HepG2 (cell line): ENCODE data around the gene DEPDC1. TPM values are rescaled to one million over a fixed set of nuclear protein-coding genes. Genes with fewer than 3 reads are reported as not detected.

ENCODE experiments used
- GATAD2A ChIP-seq: IDR thresholded peaks from 2 replicates; pipeline ENCODE4 v1.6.1; 2016
- HNRNPK ChIP-seq: fragments of 200-400 bp; formaldehyde crosslinking; IDR thresholded peaks from 2 replicates; pipeline ENCODE4 v1.6.1; 2018; ENCODE audit warnings: low read length, low read depth, moderate library complexity, mild to moderate bottlenecking; ENCODE audit not compliant: poor library complexity, severe bottlenecking
- HNRNPLL ChIP-seq: fragments of 200-400 bp; formaldehyde crosslinking; IDR thresholded peaks from 2 replicates; pipeline ENCODE4 v1.6.1; 2017; ENCODE audit warnings: mild to moderate bottlenecking, low read depth, low read length; ENCODE audit not compliant: poor library complexity, severe bottlenecking
- KLF13 ChIP-seq: sonication (generic); formaldehyde crosslinking; IDR thresholded peaks from 2 replicates; pipeline ENCODE4 v1.4.0; 2020; ENCODE audit warnings: mild to moderate bottlenecking, missing genetic modification reagents
- KLF9 ChIP-seq: IDR thresholded peaks from 2 replicates; pipeline ENCODE4 v1.6.1; 2016; ENCODE audit warnings: low read depth
- NCOA1 ChIP-seq: sonication (generic); formaldehyde crosslinking; IDR thresholded peaks from 2 replicates; pipeline ENCODE4 v1.9.0; 2021; ENCODE audit warnings: missing genetic modification reagents
- PAWR ChIP-seq: sonication (generic); formaldehyde crosslinking; IDR thresholded peaks from 2 replicates; pipeline ENCODE4 v1.4.0; 2020; ENCODE audit warnings: missing genetic modification reagents, mild to moderate bottlenecking, borderline replicate concordance
- PAX8 ChIP-seq: sonication (generic); formaldehyde crosslinking; IDR thresholded peaks from 2 replicates; pipeline ENCODE4 v1.8.0; 2022; ENCODE audit warnings: mild to moderate bottlenecking, missing genetic modification reagents, borderline replicate concordance
- SOX13 ChIP-seq, 3 experiments: fragments of 450-650 bp in 1 of 3; sonication (generic) in 1 of 3; formaldehyde crosslinking in 1 of 3; IDR thresholded peaks in 2 of 3; conservative IDR thresholded peaks in 1 of 3; 2 replicates each; pipeline versions ENCODE4 v1.5.0 to v1.6.1; 2016 to 2020; ENCODE audit warnings: antibody characterized with exemption in 1 of 3, mild to moderate bottlenecking in 1 of 3, missing compliant biosample characterization in 1 of 3, missing genetic modification reagents in 1 of 3, moderate library complexity in 1 of 3
- YEATS2 ChIP-seq: sonication (generic); formaldehyde crosslinking; IDR thresholded peaks from 2 replicates; pipeline ENCODE4 v1.4.0; 2020; ENCODE audit warnings: missing genetic modification reagents, borderline replicate concordance
- YEATS4 ChIP-seq: sonication (generic); formaldehyde crosslinking; IDR thresholded peaks from 2 replicates; pipeline ENCODE4 v1.4.0; 2020; ENCODE audit warnings: missing genetic modification reagents, borderline replicate concordance
- ZBTB1 ChIP-seq: sonication (generic); formaldehyde crosslinking; IDR thresholded peaks from 2 replicates; pipeline ENCODE4 v1.4.0; 2020; ENCODE audit warnings: missing genetic modification reagents, borderline replicate concordance
- ZNF20 ChIP-seq: sonication (generic); formaldehyde crosslinking; IDR thresholded peaks from 2 replicates; pipeline ENCODE4 v1.4.0; 2020; ENCODE audit warnings: mild to moderate bottlenecking, moderate library complexity, missing genetic modification reagents
- ZNF543 ChIP-seq: sonication (generic); formaldehyde crosslinking; IDR thresholded peaks from 2 replicates; pipeline ENCODE4 v1.4.0; 2020; ENCODE audit warnings: mild to moderate bottlenecking, missing genetic modification reagents
- ZSCAN25 ChIP-seq: sonication (generic); formaldehyde crosslinking; IDR thresholded peaks from 2 replicates; pipeline ENCODE4 v1.8.0; 2022; ENCODE audit warnings: mild to moderate bottlenecking, missing genetic modification reagents
- polyA plus RNA-seq, 8 experiments: library from polyadenylated mRNA; depleted of rRNA in 3 of 8; stranded (reverse) in 7 of 8; unstranded in 1 of 8; fragments of >200 nt; fragmentation: Illumina TruSeq in 4 of 8; extraction: Trizol in 4 of 8; gene quantifications; 2 replicates each; pipeline versions ENCODE4 v1.2.1 to v1.2.3, GENCODE V29; 2011 to 2016; ENCODE audit warnings: low read depth in 4 of 8, missing spikeins in 1 of 8, mixed read lengths in 1 of 8; ENCODE audit not compliant: insufficient read depth in 1 of 8
- total RNA-seq, 5 experiments: library from RNA; depleted of rRNA; stranded (reverse); fragments of >200 nt; fragmentation: Illumina TruSeq; extraction: Trizol; gene quantifications; 2 replicates each; pipeline ENCODE4 v1.2.3, GENCODE V29; 2016; ENCODE audit warnings: low read depth in 1 of 5
- TF ChIP-seq, protein P1 (sequence below): sonication (generic); formaldehyde crosslinking; IDR thresholded peaks from 2 replicates; pipeline ENCODE4 v1.5.0; 2020; ENCODE audit warnings: mild to moderate bottlenecking, low read depth, missing genetic modification reagents, borderline replicate concordance
- TF ChIP-seq, protein P2 (sequence below): IDR thresholded peaks from 2 replicates; pipeline ENCODE4 v1.4.0; 2020; ENCODE audit warnings: mild to moderate bottlenecking, missing genetic modification reagents
- TF ChIP-seq, protein P3 (sequence below): sonication (generic); formaldehyde crosslinking; IDR thresholded peaks from 2 replicates; pipeline ENCODE4 v1.4.0; 2020; ENCODE audit warnings: low read depth, mild to moderate bottlenecking, missing genetic modification reagents
- TF ChIP-seq, protein P4 (sequence below): sonication (generic); formaldehyde crosslinking; IDR thresholded peaks from 2 replicates; pipeline ENCODE4 v1.8.0; 2022; ENCODE audit warnings: missing genetic modification reagents, mild to moderate bottlenecking, moderate library complexity, borderline replicate concordance
- TF ChIP-seq, protein P5 (sequence below): sonication (generic); formaldehyde crosslinking; IDR thresholded peaks from 2 replicates; pipeline ENCODE4 v1.9.0; 2021; ENCODE audit warnings: missing genetic modification reagents, borderline replicate concordance

Gene DEPDC1
- total and polyA plus RNA-seq, 2 of the 13 experiments (the other 11 are each of a cell fraction or from before 2014, with no cell fraction given), result 7.0 to 20.2 TPM

DNA sequence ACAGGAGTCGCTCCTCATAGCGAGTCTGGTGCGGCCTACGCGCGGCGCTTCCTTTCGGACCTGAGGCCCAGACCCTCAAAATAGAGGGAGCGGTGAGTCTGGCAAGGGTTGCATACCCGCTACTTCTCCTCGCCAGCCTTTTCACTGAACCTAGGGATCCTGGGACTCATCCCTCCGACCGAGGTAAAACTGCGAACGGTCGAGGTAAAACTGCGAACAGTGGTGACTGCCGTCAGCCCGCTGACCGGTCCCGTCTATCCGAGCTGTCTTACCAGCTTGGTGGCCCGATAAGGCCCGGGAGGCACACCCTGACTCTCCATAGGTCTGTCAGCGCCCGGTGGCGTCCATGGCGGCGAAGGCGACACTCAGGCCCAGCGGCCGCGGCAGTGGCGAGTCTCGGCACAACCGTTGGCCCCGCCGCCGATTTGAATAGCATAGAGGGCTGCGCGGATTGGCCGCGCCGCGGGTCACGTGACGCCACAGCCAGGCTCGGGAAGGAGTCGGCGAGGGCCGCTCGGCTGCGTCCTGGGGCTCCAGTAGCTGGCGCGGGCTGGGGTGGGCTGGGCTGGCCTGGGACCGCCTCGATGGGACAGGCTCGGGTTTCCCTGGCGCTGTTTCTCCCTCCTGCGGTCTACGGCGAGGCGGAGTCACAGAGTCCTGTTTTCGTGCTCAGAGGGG is at the start of gene DEPDC1 (continued):
- TF ChIP-seq, protein P1, sequence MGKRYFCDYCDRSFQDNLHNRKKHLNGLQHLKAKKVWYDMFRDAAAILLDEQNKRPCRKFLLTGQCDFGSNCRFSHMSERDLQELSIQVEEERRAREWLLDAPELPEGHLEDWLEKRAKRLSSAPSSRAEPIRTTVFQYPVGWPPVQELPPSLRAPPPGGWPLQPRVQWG (CRISPR knock-in tag), result no peak
- TF ChIP-seq ZSCAN25 (CRISPR knock-in tag) (no peak), HNRNPK (no peak), NCOA1 (CRISPR knock-in tag) (no peak), HNRNPLL (peak; percentile 44), YEATS4 (peak; percentile 86), GATAD2A (CRISPR knock-in tag) (no peak), ZBTB1 (no peak), KLF9 (no peak), SOX13 (IDR thresholded peaks at IDR 0.05) (no peak), SOX13 (CRISPR knock-in tag; conservative IDR thresholded peaks at IDR 0.05 in 1 of 2, IDR thresholded peaks at IDR 0.05 in 1 of 2) (no peak), PAWR (no peak), KLF13 (CRISPR knock-in tag) (no peak), ZNF20 (CRISPR knock-in tag) (no peak), YEATS2 (CRISPR knock-in tag) (no peak), ZNF543 (no peak; the same call in 1 of the 2 replicates), PAX8 (CRISPR knock-in tag) (peak; percentile 70; the same call in 1 of the 2 replicates)
- TF ChIP-seq, protein P2, sequence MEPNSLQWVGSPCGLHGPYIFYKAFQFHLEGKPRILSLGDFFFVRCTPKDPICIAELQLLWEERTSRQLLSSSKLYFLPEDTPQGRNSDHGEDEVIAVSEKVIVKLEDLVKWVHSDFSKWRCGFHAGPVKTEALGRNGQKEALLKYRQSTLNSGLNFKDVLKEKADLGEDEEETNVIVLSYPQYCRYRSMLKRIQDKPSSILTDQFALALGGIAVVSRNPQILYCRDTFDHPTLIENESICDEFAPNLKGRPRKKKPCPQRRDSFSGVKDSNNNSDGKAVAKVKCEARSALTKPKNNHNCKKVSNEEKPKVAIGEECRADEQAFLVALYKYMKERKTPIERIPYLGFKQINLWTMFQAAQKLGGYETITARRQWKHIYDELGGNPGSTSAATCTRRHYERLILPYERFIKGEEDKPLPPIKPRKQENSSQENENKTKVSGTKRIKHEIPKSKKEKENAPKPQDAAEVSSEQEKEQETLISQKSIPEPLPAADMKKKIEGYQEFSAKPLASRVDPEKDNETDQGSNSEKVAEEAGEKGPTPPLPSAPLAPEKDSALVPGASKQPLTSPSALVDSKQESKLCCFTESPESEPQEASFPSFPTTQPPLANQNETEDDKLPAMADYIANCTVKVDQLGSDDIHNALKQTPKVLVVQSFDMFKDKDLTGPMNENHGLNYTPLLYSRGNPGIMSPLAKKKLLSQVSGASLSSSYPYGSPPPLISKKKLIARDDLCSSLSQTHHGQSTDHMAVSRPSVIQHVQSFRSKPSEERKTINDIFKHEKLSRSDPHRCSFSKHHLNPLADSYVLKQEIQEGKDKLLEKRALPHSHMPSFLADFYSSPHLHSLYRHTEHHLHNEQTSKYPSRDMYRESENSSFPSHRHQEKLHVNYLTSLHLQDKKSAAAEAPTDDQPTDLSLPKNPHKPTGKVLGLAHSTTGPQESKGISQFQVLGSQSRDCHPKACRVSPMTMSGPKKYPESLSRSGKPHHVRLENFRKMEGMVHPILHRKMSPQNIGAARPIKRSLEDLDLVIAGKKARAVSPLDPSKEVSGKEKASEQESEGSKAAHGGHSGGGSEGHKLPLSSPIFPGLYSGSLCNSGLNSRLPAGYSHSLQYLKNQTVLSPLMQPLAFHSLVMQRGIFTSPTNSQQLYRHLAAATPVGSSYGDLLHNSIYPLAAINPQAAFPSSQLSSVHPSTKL, result peak; percentile 25; the same call in 1 of the 2 replicates
- TF ChIP-seq, protein P3, sequence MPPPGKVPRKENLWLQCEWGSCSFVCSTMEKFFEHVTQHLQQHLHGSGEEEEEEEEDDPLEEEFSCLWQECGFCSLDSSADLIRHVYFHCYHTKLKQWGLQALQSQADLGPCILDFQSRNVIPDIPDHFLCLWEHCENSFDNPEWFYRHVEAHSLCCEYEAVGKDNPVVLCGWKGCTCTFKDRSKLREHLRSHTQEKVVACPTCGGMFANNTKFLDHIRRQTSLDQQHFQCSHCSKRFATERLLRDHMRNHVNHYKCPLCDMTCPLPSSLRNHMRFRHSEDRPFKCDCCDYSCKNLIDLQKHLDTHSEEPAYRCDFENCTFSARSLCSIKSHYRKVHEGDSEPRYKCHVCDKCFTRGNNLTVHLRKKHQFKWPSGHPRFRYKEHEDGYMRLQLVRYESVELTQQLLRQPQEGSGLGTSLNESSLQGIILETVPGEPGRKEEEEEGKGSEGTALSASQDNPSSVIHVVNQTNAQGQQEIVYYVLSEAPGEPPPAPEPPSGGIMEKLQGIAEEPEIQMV (CRISPR knock-in tag), result no peak; the same call in 1 of the 2 replicates
- TF ChIP-seq, protein P4, sequence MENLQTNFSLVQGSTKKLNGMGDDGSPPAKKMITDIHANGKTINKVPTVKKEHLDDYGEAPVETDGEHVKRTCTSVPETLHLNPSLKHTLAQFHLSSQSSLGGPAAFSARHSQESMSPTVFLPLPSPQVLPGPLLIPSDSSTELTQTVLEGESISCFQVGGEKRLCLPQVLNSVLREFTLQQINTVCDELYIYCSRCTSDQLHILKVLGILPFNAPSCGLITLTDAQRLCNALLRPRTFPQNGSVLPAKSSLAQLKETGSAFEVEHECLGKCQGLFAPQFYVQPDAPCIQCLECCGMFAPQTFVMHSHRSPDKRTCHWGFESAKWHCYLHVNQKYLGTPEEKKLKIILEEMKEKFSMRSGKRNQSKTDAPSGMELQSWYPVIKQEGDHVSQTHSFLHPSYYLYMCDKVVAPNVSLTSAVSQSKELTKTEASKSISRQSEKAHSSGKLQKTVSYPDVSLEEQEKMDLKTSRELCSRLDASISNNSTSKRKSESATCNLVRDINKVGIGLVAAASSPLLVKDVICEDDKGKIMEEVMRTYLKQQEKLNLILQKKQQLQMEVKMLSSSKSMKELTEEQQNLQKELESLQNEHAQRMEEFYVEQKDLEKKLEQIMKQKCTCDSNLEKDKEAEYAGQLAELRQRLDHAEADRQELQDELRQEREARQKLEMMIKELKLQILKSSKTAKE (CRISPR knock-in tag), result no peak
- TF ChIP-seq, protein P5, sequence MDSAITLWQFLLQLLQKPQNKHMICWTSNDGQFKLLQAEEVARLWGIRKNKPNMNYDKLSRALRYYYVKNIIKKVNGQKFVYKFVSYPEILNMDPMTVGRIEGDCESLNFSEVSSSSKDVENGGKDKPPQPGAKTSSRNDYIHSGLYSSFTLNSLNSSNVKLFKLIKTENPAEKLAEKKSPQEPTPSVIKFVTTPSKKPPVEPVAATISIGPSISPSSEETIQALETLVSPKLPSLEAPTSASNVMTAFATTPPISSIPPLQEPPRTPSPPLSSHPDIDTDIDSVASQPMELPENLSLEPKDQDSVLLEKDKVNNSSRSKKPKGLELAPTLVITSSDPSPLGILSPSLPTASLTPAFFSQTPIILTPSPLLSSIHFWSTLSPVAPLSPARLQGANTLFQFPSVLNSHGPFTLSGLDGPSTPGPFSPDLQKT (CRISPR knock-in tag), result no peak
